HepG2 (cell line): ENCODE results near the gene MOAP1. TPM values are rescaled to one million over a fixed set of nuclear protein-coding genes. Genes with fewer than 3 reads are reported as not detected.

Experiments used
- ATAC-seq: fragments of 200-7000 bp; cut with Tn5 transposase; 3 replicates; pipeline ENCODE4 v1.9.1; 2020; ENCODE audit warnings: mild to moderate bottlenecking, moderate library complexity
- Bru-seq: library from RNA; stranded (reverse); fragments of 400-500 nt; gene quantifications from one replicate; lab custom pipeline; 2021; lab: Mats Ljungman, UMichigan
- BruChase-seq, 2 experiments: library from RNA; stranded (reverse); fragments of 400-500 nt; gene quantifications; one replicate each; lab custom pipeline; 2021; lab: Mats Ljungman, UMichigan
- BruUV-seq: library from RNA; stranded (reverse); fragments of 400-500 nt; replicated peaks from 2 replicates; lab custom pipeline; 2021; lab: Mats Ljungman, UMichigan
- CTCF ChIA-PET: fragments of 300-600 bp; formaldehyde crosslinking; extraction: SDS; loops from one replicate; lab custom pipeline; 2021; ENCODE audit warnings: low total read pairs, inconsistent platforms, low intra/inter-chr PET ratio; lab: Yijun Ruan, JAX
- POLR2A ChIA-PET: fragments of 350-600 bp; sonication (Branson Sonifier 250); formaldehyde crosslinking; loops from one replicate; lab custom pipeline; 2020; ENCODE audit warnings: antibody characterized with exemption, inconsistent platforms; lab: Yijun Ruan, JAX
- DNase-seq: peaks from one replicate; pipeline ENCODE4 v3.0.0-alpha.2; 2015; ENCODE audit warnings: low spot score
- FAIRE-seq: peaks from 3 replicates; lab custom pipeline; 2011; peaks lifted over from hg19 to GRCh38; lab: Jason Lieb, UNC
- H2AFZ ChIP-seq: one replicate; pipeline ENCODE4 v1.6.1; 2011; ENCODE audit warnings: low read length, inconsistent platforms
- H3K27ac ChIP-seq: fragments of 300-600 bp; 3 replicates; pipeline ENCODE4 v1.8.0; 2011; ENCODE audit warnings: mixed run types, mild to moderate bottlenecking, mixed read lengths, low read length, inconsistent platforms; ENCODE audit not compliant: insufficient read depth; ENCODE audit errors: extremely low read length
- H3K27me3 ChIP-seq, 2 experiments: fragments of 200-600 bp in 1 of 2; 2 replicates in 1 of 2; 3 replicates in 1 of 2; pipeline versions ENCODE4 v1.6.0 to v1.8.0; 2011; ENCODE audit warnings: low read length in 2 of 2, mild to moderate bottlenecking in 2 of 2, moderate library complexity in 2 of 2, inconsistent platforms in 1 of 2; ENCODE audit not compliant: insufficient read depth in 2 of 2, control insufficient read depth in 1 of 2
- H3K36me3 ChIP-seq, 2 experiments: fragments of 200-600 bp in 1 of 2; replicated peaks in 1 of 2; 2 replicates in 1 of 2; 3 replicates in 1 of 2; pipeline versions ENCODE4 v1.5.1 to v1.8.0; 2011; ENCODE audit warnings: low read length in 2 of 2, inconsistent platforms in 1 of 2; ENCODE audit not compliant: insufficient read depth in 2 of 2, control insufficient read depth in 1 of 2
- H3K4me1 ChIP-seq: 2 replicates; pipeline ENCODE4 v1.5.1; 2012; ENCODE audit warnings: low read length, inconsistent platforms; ENCODE audit not compliant: insufficient read depth
- H3K4me2 ChIP-seq: 2 replicates; pipeline ENCODE4 v1.6.0; 2011; ENCODE audit warnings: low read depth, low read length, inconsistent platforms
- H3K4me3 ChIP-seq, 3 experiments: fragments of 200-600 bp in 1 of 3; sonication (generic), shearing (Covaris generic) in 1 of 3; replicated peaks in 1 of 3; 2 replicates each; pipeline ENCODE4 v1.5.1; 2011 to 2016; ENCODE audit warnings: low read length in 3 of 3, inconsistent platforms in 2 of 3, low read depth in 2 of 3, mild to moderate bottlenecking in 2 of 3, control low read depth in 1 of 3, mixed read lengths in 1 of 3; ENCODE audit not compliant: insufficient read depth in 1 of 3
- H3K79me2 ChIP-seq: one replicate; pipeline ENCODE4 v1.6.1; 2011; ENCODE audit warnings: low read length, inconsistent platforms; ENCODE audit not compliant: insufficient read depth
- H3K9ac ChIP-seq: 2 replicates; pipeline ENCODE4 v1.6.0; 2011; ENCODE audit warnings: mild to moderate bottlenecking, low read depth, low read length, inconsistent platforms; ENCODE audit not compliant: insufficient read depth
- H3K9me3 ChIP-seq: 2 replicates; pipeline ENCODE4 v1.5.1; 2012; ENCODE audit warnings: mild to moderate bottlenecking, low read length
- H4K20me1 ChIP-seq: 2 replicates; pipeline ENCODE4 v1.6.0; 2011; ENCODE audit warnings: inconsistent platforms, mild to moderate bottlenecking, low read length, moderate library complexity; ENCODE audit not compliant: insufficient read depth
- ERF ChIP-seq: IDR thresholded peaks from 2 replicates; pipeline ENCODE4 v1.6.1; 2018; ENCODE audit warnings: missing biosample characterization, missing genetic modification reagents
- GPBP1L1 ChIP-seq: sonication (generic); formaldehyde crosslinking; IDR thresholded peaks from 2 replicates; pipeline ENCODE4 v1.5.0; 2020; ENCODE audit warnings: mild to moderate bottlenecking, missing genetic modification reagents
- HHEX ChIP-seq: IDR thresholded peaks from 2 replicates; pipeline ENCODE4 v1.6.1; 2016; ENCODE audit warnings: control low read depth
- MTERF4 ChIP-seq: sonication (generic); formaldehyde crosslinking; IDR thresholded peaks from 2 replicates; pipeline ENCODE4 v1.8.0; 2023; ENCODE audit warnings: mild to moderate bottlenecking, missing genetic modification reagents
- SATB2 ChIP-seq: sonication (generic); formaldehyde crosslinking; IDR thresholded peaks from 2 replicates; pipeline ENCODE4 v1.5.0; 2020; ENCODE audit warnings: missing genetic modification reagents
- STAT6 ChIP-seq: sonication (generic); formaldehyde crosslinking; IDR thresholded peaks from 2 replicates; pipeline ENCODE4 v1.4.0; 2020; ENCODE audit warnings: missing genetic modification reagents, mild to moderate bottlenecking, borderline replicate concordance
- ZNF10 ChIP-seq: sonication (generic); formaldehyde crosslinking; IDR thresholded peaks from 2 replicates; pipeline ENCODE4 v1.4.0; 2020; ENCODE audit warnings: mild to moderate bottlenecking, low read depth, missing genetic modification reagents, borderline replicate concordance
- ZNF317 ChIP-seq: sonication (generic); formaldehyde crosslinking; IDR thresholded peaks from 2 replicates; pipeline ENCODE4 v1.5.0; 2020; ENCODE audit warnings: mild to moderate bottlenecking, missing genetic modification reagents
- ZNF329 ChIP-seq: sonication (generic); formaldehyde crosslinking; IDR thresholded peaks from 2 replicates; pipeline ENCODE4 v1.9.0; 2021; ENCODE audit warnings: low read depth, mild to moderate bottlenecking, missing genetic modification reagents
- ZNF557 ChIP-seq: sonication (generic); formaldehyde crosslinking; IDR thresholded peaks from 2 replicates; pipeline ENCODE4 v1.4.0; 2020; ENCODE audit warnings: missing genetic modification reagents
- WGBS: methylation state at CpG from one replicate; pipeline ENCODE4 v1.1.6; 2017; ENCODE audit warnings: low lambda C conversion rate; 5-methylcytosine and 5-hydroxymethylcytosine counted together
- in situ Hi-C: cut with HindIII; loops from 2 replicates; pipeline ENCODE4 v1.10.0; 2017; ENCODE audit warnings: low pct_unique_long_range_greater_than_20kb; ENCODE audit not compliant: extremely low pct_ligation_motif_present
- intact Hi-C: fragments of 100-400 bp; cut with micrococcal nuclease; formaldehyde crosslinking; loops from one replicate; pipeline ENCODE4 v1.10.0; 2022; ENCODE audit not compliant: unreplicated experiment
- long read RNA-seq, 2 experiments: library from RNA in 1 of 2; library from polyadenylated mRNA in 1 of 2; stranded (forward) in 1 of 2; unstranded in 1 of 2; transcript quantifications; one replicate each; pipeline ENCODE4 v2.0.0, GENCODE V29; 2019 to 2022
- polyA minus RNA-seq, 3 experiments: library from RNA; depleted of rRNA, polyadenylated mRNA; stranded (reverse); fragments of >200 nt; gene quantifications; 2 replicates each; pipeline ENCODE4 v1.2.3, GENCODE V29; 2011; ENCODE audit warnings: low replicate concordance in 1 of 3
- polyA plus RNA-seq, 8 experiments: library from polyadenylated mRNA; depleted of rRNA in 3 of 8; stranded (reverse) in 7 of 8; unstranded in 1 of 8; fragments of >200 nt; fragmentation: Illumina TruSeq in 4 of 8; extraction: Trizol in 4 of 8; gene quantifications; 2 replicates each; pipeline versions ENCODE4 v1.2.1 to v1.2.3, GENCODE V29; 2011 to 2016; ENCODE audit warnings: low read depth in 4 of 8, missing spikeins in 1 of 8, mixed read lengths in 1 of 8; ENCODE audit not compliant: insufficient read depth in 1 of 8
- total RNA-seq, 5 experiments: library from RNA; depleted of rRNA; stranded (reverse); fragments of >200 nt; fragmentation: Illumina TruSeq; extraction: Trizol; gene quantifications; 2 replicates each; pipeline ENCODE4 v1.2.3, GENCODE V29; 2016; ENCODE audit warnings: low read depth in 1 of 5

The MOAP1 gene
- total RNA-seq (2016; rRNA removed; fragmentation: Illumina TruSeq; extraction: Trizol) (14.6 and 14.9 TPM in 2 replicates), polyA plus RNA-seq (2011; rRNA removed) (47.0 and 48.6 TPM in 2 replicates), polyA minus RNA-seq (2011; rRNA and poly(A)+ RNA removed; ENCODE audit: low replicate concordance) (6.5 and 13.5 TPM in 2 replicates), Bru-seq, nascent RNA (percentile 88 among the genes with signal in this experiment), BruChase-seq, experiment 1, labeled RNA remaining after a 6-hour chase (percentile 86 among the genes with signal in this experiment), BruChase-seq, experiment 2, labeled RNA remaining after a 2-hour chase (percentile 98 among the genes with signal in this experiment)
- total RNA-seq (2016; cell fraction: cytosol; rRNA removed; fragmentation: Illumina TruSeq; extraction: Trizol; ENCODE audit: low read depth): 2.6 TPM in 2 replicates
- 14.8 and 15.2 TPM in 2 replicates for total RNA-seq (2016; cell fraction: insoluble cytoplasmic fraction; rRNA removed; fragmentation: Illumina TruSeq; extraction: Trizol)
- 7.5 and 8.6 TPM in 2 replicates for total RNA-seq (2016; cell fraction: membrane; rRNA removed; fragmentation: Illumina TruSeq; extraction: Trizol)
- total RNA-seq (2016; cell fraction: nucleus; rRNA removed; fragmentation: Illumina TruSeq; extraction: Trizol): 10.0 and 11.2 TPM in 2 replicates
- 34.9 and 57.3 TPM in 2 replicates for polyA plus RNA-seq (2011; cell fraction: cytosol; rRNA removed)
- polyA plus RNA-seq (2011; cell fraction: nucleus; rRNA removed): 12.5 and 24.3 TPM in 2 replicates
- 22.2 and 29.6 TPM in 2 replicates for polyA plus RNA-seq (2012)
- polyA plus RNA-seq (2016; cell fraction: cytosol; fragmentation: Illumina TruSeq; extraction: Trizol; ENCODE audit: low read depth): 2.0 and 2.1 TPM in 2 replicates
- 13.6 and 14.1 TPM in 2 replicates for polyA plus RNA-seq (2016; cell fraction: insoluble cytoplasmic fraction; fragmentation: Illumina TruSeq; extraction: Trizol; ENCODE audit: low read depth)
- 5.0 and 5.9 TPM in 2 replicates for polyA plus RNA-seq (2016; cell fraction: membrane; fragmentation: Illumina TruSeq; extraction: Trizol; ENCODE audit: low read depth)
- 16.6 and 18.7 TPM in 2 replicates for polyA plus RNA-seq (2016; cell fraction: nucleus; fragmentation: Illumina TruSeq; extraction: Trizol; ENCODE audit: insufficient read depth, low read depth)
- polyA minus RNA-seq (2011; cell fraction: cytosol; rRNA and poly(A)+ RNA removed): 14.9 and 19.2 TPM in 2 replicates
- 8.9 and 11.3 TPM in 2 replicates for polyA minus RNA-seq (2011; cell fraction: nucleus; rRNA and poly(A)+ RNA removed)
- long read RNA-seq, experiment 1, transcript MOAP1-201 (3 exons, 2,441 nt): major isoform, 9 of 14 reads
- long read RNA-seq, experiment 1, partial matches to known transcripts: 0 of 14 reads
- long read RNA-seq, experiment 1, other reads (novel, unspliced or antisense): 4 of 14 reads
- long read RNA-seq, experiment 2, transcript MOAP1-202 (2 exons, 2,529 nt): minor isoform, 5 of 43 reads
- long read RNA-seq, experiment 2, transcript MOAP1-201 (3 exons, 2,441 nt): major isoform, 22 of 43 reads
- long read RNA-seq, experiment 2, partial matches to known transcripts: 0 of 43 reads
- long read RNA-seq, experiment 2, other reads (novel, unspliced or antisense): 16 of 43 reads

GRCh38 chr14:93184391-93185348, at the start of gene MOAP1, which contains the start of gene LYSET:
Gene MOAP1, minus strand, starts transcription at chr14:93184897. Its CDS starts 655 bp downstream, at chr14:93184242.
Gene LYSET, plus strand, starts transcription at chr14:93185317. Its CDS starts 89 bp downstream, at chr14:93185406.
- POLR2A ChIA-PET: interaction anchor here (0.6 to 1.9 kb wide), 13 partner anchors 9 to 191 kb away, joined by 3 to 26 read pairs (median 4); partner anchors contain the start of genes GON7 and UBR7
- CTCF ChIA-PET: interaction anchor here (1.1 kb wide), 1 partner anchor 69 kb away, joined by 5 read pairs; the partner anchor contains the start of gene ITPK1
- no peaks in the 10 kb centered on the region for H3K9me3 ChIP-seq
- H3K9ac ChIP-seq: peak within 1 kb of the TSS; percentile 85
- intact Hi-C loops: loop anchor here (2.0 kb wide), 1 partner anchor 22 kb away; the partner anchor contains the start of genes GON7 and UBR7
- H3K36me3 ChIP-seq: peaks cover 4 to 24% of the 10 kb centered on the region in 2 experiments; a peak in 3 of 5 replicates
- H3K4me1 ChIP-seq: peaks cover 30% of the 10 kb centered on the region
- no TSS peak for BruUV-seq
- peak; percentile 94 for ATAC-seq
- no peaks in the 10 kb centered on the region for H4K20me1 ChIP-seq
- DNase-seq: peak; percentile 79
- H3K27me3 ChIP-seq: no peaks in the 10 kb centered on the region; a peak in 1 of 5 replicates
- H3K79me2 ChIP-seq: peaks cover 28% of the 10 kb centered on the region
- in situ Hi-C loops: no loop called here
- H3K4me3 ChIP-seq: peak within 1 kb of the TSS; percentile 74 to 99 (median 90)
- FAIRE-seq: no peak
- peak within 1 kb of the TSS; percentile 81 for H3K4me2 ChIP-seq
- peak within 1 kb of the TSS; percentile 46 for H2AFZ ChIP-seq
- WGBS: under 1% methylated on average over 26 of the region's 124 CpGs
- H3K27ac ChIP-seq: peak within 1 kb of the TSS; percentile 86
- peak; percentile 77; the same call in 1 of the 2 replicates for TF ChIP-seq ERF (CRISPR knock-in tag)
- no peak for TF ChIP-seq STAT6 (CRISPR knock-in tag)
- no peak; the same call in 1 of the 2 replicates for TF ChIP-seq ZNF329 (CRISPR knock-in tag)
- TF ChIP-seq MTERF4 (CRISPR knock-in tag): 0 out of 2 replicates have a peak, but pooled peaks have one; percentile 40
- no peak for TF ChIP-seq ZNF10 (CRISPR knock-in tag)
- no peak for TF ChIP-seq HHEX
- peak; percentile 92 for TF ChIP-seq SATB2 (CRISPR knock-in tag)
- no peak for TF ChIP-seq ZNF557 (CRISPR knock-in tag)
- no peak for TF ChIP-seq GPBP1L1 (CRISPR knock-in tag)
- TF ChIP-seq ZNF317: no peak
